Transverse colon (tissue), 4 donors: Measurements from ENCODE around the gene ZNF775. TPM values are rescaled to one million over a fixed set of nuclear protein-coding genes. Genes with fewer than 3 reads are reported as not detected.

ENCODE experiments used
- DNase-seq: peaks from one replicate; pipeline ENCODE4 v3.0.0-alpha.2; 2019
- H3K27ac ChIP-seq, 4 donors: fragments of 200-600 bp; sonication (generic); 2 replicates each; pipeline ENCODE4 v1.5.1; 2016 to 2018; ENCODE audit warnings: inconsistent platforms in 4 of 4
- H3K27me3 ChIP-seq: fragments of 200-600 bp; sonication (generic); 2 replicates; pipeline ENCODE4 v1.5.1; 2017; ENCODE audit warnings: inconsistent platforms
- H3K36me3 ChIP-seq, 4 donors: fragments of 200-600 bp; sonication (generic); 2 replicates each; pipeline ENCODE4 v1.5.1; 2017 to 2019; ENCODE audit warnings: inconsistent platforms in 4 of 4
- H3K4me1 ChIP-seq, 4 donors: fragments of 200-600 bp; sonication (generic); 2 replicates each; pipeline ENCODE4 v1.5.1; 2017 to 2020; ENCODE audit warnings: inconsistent platforms in 4 of 4
- H3K4me3 ChIP-seq, 4 donors: fragments of 200-600 bp; sonication (generic); 1 replicate in 1 of 4; 2 replicates in 3 of 4; pipeline versions ENCODE4 v1.5.1 to v1.6.1; 2017 to 2019; ENCODE audit warnings: inconsistent platforms in 4 of 4
- H3K9me3 ChIP-seq, 2 donors: fragments of 200-600 bp; sonication (generic); 2 replicates each; pipeline ENCODE4 v1.5.1; 2017 to 2019; ENCODE audit warnings: inconsistent platforms in 2 of 2
- EP300 ChIP-seq: sonication (generic); formaldehyde crosslinking; IDR thresholded peaks from one replicate; pipeline ENCODE4 v1.6.1; 2017; ENCODE audit warnings: antibody characterized with exemption, low read depth
- POLR2A ChIP-seq: fragments of 450-650 bp; IDR thresholded peaks from one replicate; pipeline ENCODE4 v1.6.1; 2016; ENCODE audit warnings: antibody characterized with exemption, mild to moderate bottlenecking, moderate library complexity
- POLR2AphosphoS5 ChIP-seq, 3 donors: sonication (generic); formaldehyde crosslinking; IDR thresholded peaks; one replicate each; pipeline ENCODE4 v1.6.1; 2016; ENCODE audit warnings: antibody characterized with exemption in 3 of 3
- WGBS, 2 donors: methylation state at CpG; one replicate each; pipeline ENCODE4 v1.1.5; 2018; ENCODE audit warnings: low coverage in 1 of 2; 5-methylcytosine and 5-hydroxymethylcytosine counted together
- in situ Hi-C, 4 donors: fragments of 200-750 bp; cut with MboI; loops; one replicate each; pipeline versions ENCODE4 v1.15.0 to v1.15.1; 2017; ENCODE audit warnings: low sequenced_read_pairs in 3 of 4, low pct_ligation_motif_present in 1 of 4, low pct_unique_long_range_greater_than_20kb in 1 of 4
- intact Hi-C: fragments of 100-400 bp; cut with DNase I; formaldehyde crosslinking; loops from one replicate; pipeline ENCODE4 v1.15.1; 2023; ENCODE audit warnings: low total_unique reads
- total RNA-seq, 4 donors: library from RNA; depleted of rRNA; stranded (reverse); fragments of >200 nt; gene quantifications; one replicate each; pipeline ENCODE4 v1.1.0, GENCODE V29; 2016
- TF ChIP-seq, protein P1 (sequence below), 5 experiments: fragments of 200-600 bp in 3 of 5; fragments of 450-650 bp in 2 of 5; sonication (generic) in 3 of 5; IDR thresholded peaks; 1 replicate in 2 of 5; 2 replicates in 3 of 5; pipeline ENCODE4 v1.5.1; 2016 to 2017; ENCODE audit warnings: antibody characterized with exemption in 5 of 5, inconsistent platforms in 3 of 5, mild to moderate bottlenecking in 2 of 5, moderate library complexity in 1 of 5

The ZNF775 gene
- total RNA-seq, 4 donors from 2014 or later: 8.9 to 75.2 (median 15.2) TPM

DNA sequence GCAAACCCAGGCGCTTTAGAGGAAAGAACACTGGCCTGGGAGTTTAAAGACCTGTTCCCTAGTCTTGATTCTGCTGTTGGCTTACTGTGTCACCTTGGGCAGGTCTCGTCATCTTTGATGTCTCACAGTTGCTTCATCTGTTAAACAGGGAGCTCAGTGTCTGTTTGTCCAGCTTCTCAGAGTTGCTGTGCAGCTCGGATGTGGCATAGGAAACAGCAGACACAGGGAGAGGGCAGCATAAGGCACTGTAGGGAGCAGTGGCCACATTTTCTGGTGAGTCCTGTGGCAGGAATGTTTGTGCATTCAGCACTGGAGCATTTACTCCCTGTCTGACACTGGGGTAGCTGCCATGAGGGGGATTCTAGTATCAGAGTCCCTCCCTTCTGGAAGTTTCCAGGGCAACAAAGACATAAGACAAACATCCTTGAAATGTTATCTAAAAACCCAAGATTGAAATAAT lies 8.5 kb upstream of the ZNF775 start:
- 0 to 62% methylated on average over 1 to 3 of the region's 3 CpGs for WGBS, 2 donors
- Histone ChIP-seq H3K36me3 (no peaks in the 10 kb centered on the region), H3K27ac (peak overlapping the region; percentile 93 to 99 (median 97)), H3K4me3 (peak overlapping the region in 3 of 4 donors; percentile 70 to 90 (median 84)), H3K4me1 (peaks cover 24 to 82% (median 55%) of the 10 kb centered on the region in 4 donors), H3K27me3 (no peaks in the 10 kb centered on the region), H3K9me3 (no peaks in the 10 kb centered on the region)
- DNase-seq: no peak
- intact Hi-C loops: no loop called here
- no peak for TF ChIP-seq POLR2A
- no peak for TF ChIP-seq EP300
- no peak for TF ChIP-seq POLR2AphosphoS5 (IDR thresholded peaks at IDR 0.05)
- TF ChIP-seq, protein P1, sequence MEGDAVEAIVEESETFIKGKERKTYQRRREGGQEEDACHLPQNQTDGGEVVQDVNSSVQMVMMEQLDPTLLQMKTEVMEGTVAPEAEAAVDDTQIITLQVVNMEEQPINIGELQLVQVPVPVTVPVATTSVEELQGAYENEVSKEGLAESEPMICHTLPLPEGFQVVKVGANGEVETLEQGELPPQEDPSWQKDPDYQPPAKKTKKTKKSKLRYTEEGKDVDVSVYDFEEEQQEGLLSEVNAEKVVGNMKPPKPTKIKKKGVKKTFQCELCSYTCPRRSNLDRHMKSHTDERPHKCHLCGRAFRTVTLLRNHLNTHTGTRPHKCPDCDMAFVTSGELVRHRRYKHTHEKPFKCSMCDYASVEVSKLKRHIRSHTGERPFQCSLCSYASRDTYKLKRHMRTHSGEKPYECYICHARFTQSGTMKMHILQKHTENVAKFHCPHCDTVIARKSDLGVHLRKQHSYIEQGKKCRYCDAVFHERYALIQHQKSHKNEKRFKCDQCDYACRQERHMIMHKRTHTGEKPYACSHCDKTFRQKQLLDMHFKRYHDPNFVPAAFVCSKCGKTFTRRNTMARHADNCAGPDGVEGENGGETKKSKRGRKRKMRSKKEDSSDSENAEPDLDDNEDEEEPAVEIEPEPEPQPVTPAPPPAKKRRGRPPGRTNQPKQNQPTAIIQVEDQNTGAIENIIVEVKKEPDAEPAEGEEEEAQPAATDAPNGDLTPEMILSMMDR (IDR thresholded peaks at IDR 0.05): no peak
- in situ Hi-C loops: no loop called here

DNA sequence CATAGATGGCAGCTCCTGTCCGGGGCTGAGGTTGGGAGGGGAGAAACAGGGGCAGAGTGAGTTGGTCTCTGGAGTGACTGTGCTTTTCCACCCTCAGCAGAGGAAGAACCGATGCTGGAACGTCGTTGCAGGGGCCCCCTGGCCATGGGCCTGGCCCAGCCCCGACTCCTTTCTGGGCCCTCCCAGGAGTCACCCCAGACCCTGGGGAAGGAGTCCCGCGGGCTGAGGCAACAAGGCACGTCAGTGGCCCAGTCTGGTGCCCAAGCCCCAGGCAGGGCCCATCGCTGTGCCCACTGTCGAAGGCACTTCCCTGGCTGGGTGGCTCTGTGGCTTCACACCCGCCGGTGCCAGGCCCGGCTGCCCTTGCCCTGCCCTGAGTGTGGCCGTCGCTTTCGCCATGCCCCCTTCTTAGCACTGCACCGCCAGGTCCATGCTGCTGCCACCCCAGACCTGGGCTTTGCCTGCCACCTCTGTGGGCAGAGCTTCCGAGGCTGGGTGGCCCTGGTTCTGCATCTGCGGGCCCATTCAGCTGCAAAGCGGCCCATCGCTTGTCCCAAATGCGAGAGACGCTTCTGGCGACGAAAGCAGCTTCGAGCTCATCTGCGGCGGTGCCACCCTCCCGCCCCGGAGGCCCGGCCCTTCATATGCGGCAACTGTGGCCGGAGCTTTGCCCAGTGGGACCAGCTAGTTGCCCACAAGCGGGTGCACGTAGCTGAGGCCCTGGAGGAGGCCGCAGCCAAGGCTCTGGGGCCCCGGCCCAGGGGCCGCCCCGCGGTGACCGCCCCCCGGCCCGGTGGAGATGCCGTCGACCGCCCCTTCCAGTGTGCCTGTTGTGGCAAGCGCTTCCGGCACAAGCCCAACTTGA lies 7.8 kb upstream of the ZNF775 start:
- 73% methylated on average over 26 of the region's 48 CpGs; no CpG with 5 or more reads in 1 of the 2 donors for WGBS, 2 donors
- in situ Hi-C loops (no loop called here), intact Hi-C loops (no loop called here)
- peak overlapping the region in 3 of 4 donors; percentile 16 to 90 (median 70) for H3K4me3 ChIP-seq
- TF ChIP-seq, protein P1 (IDR thresholded peaks at IDR 0.05): no peak
- TF ChIP-seq POLR2A (no peak), POLR2AphosphoS5 (IDR thresholded peaks at IDR 0.05) (no peak), EP300 (no peak)
- no peak for DNase-seq
- H3K9me3 ChIP-seq: no peaks in the 10 kb centered on the region
- peak overlapping the region; percentile 93 to 99 (median 97) for H3K27ac ChIP-seq
- H3K36me3 ChIP-seq: no peaks in the 10 kb centered on the region
- no peaks in the 10 kb centered on the region for H3K27me3 ChIP-seq
- H3K4me1 ChIP-seq: peaks cover 24 to 85% (median 61%) of the 10 kb centered on the region in 4 donors

DNA sequence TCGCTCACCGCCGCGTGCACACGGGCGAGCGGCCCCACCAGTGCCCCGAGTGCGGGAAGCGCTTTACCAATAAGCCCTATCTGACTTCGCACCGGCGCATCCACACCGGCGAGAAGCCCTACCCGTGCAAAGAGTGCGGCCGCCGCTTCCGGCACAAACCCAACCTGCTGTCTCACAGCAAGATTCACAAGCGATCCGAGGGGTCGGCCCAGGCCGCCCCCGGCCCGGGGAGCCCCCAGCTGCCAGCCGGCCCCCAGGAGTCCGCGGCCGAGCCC lies 7.2 kb upstream of the ZNF775 start:
- DNase-seq: no peak
- H3K9me3 ChIP-seq: no peaks in the 10 kb centered on the region
- peak overlapping the region; percentile 93 to 99 (median 97) for H3K27ac ChIP-seq
- peak overlapping the region in 3 of 4 donors; percentile 16 to 90 (median 70) for H3K4me3 ChIP-seq
- in situ Hi-C loops (no loop called here), intact Hi-C loops (no loop called here)
- no peaks in the 10 kb centered on the region for H3K36me3 ChIP-seq
- WGBS, 2 donors: 47% methylated on average over 18 of the region's 30 CpGs; no CpG with 5 or more reads in 1 of the 2 donors
- no peaks in the 10 kb centered on the region for H3K27me3 ChIP-seq
- H3K4me1 ChIP-seq: peaks cover 24 to 86% (median 67%) of the 10 kb centered on the region in 4 donors
- TF ChIP-seq, protein P1 (IDR thresholded peaks at IDR 0.05): no peak
- TF ChIP-seq POLR2A (no peak), EP300 (no peak), POLR2AphosphoS5 (IDR thresholded peaks at IDR 0.05) (no peak)

DNA sequence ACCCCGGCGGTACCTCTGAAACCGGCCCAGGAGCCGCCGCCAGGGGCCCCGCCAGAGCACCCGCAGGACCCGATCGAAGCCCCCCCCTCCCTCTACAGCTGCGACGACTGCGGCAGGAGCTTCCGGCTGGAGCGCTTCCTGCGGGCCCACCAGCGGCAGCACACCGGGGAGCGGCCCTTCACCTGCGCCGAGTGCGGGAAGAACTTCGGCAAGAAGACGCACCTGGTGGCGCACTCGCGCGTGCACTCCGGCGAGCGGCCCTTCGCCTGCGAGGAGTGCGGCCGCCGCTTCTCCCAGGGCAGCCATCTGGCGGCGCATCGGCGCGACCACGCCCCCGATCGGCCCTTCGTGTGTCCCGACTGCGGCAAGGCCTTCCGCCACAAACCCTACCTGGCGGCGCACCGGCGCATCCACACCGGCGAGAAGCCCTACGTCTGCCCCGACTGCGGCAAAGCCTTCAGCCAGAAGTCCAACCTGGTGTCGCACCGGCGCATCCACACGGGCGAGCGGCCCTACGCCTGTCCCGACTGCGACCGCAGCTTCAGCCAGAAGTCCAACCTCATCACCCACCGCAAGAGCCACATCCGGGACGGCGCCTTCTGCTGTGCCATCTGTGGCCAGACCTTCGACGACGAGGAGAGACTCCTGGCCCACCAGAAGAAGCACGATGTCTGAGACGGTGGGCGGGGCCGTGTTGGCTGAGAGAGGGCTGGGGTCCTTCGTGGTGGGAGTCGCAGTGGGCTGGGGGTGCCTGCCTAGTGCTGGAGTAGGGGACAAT lies 6.7 kb upstream of the ZNF775 start:
- Histone ChIP-seq H3K27me3 (no peaks in the 10 kb centered on the region), H3K9me3 (no peaks in the 10 kb centered on the region), H3K27ac (peak overlapping the region; percentile 93 to 99 (median 97)), H3K4me1 (peaks cover 29 to 86% (median 72%) of the 10 kb centered on the region in 4 donors), H3K4me3 (peak overlapping the region in 3 of 4 donors; percentile 16 to 90 (median 70)), H3K36me3 (no peaks in the 10 kb centered on the region)
- DNase-seq: peak; percentile 69
- TF ChIP-seq POLR2AphosphoS5 (IDR thresholded peaks at IDR 0.05) (peak in 2 of 3 donors; percentile 41 to 53), EP300 (no peak), POLR2A (peak; percentile 51)
- TF ChIP-seq, protein P1 (IDR thresholded peaks at IDR 0.05): peak in 3 of 5 experiments; percentile 10 to 32 (median 13)
- in situ Hi-C loops: no loop called here
- WGBS, 2 donors: 56% methylated on average over 68 of the region's 79 CpGs; no CpG with 5 or more reads in 1 of the 2 donors
- intact Hi-C loops: no loop called here
